ELF-1 (cell line): ENCODE results near the gene CROCC2.
"Not testable (repeated sequence)": the region's sequence is repeated elsewhere in the genome, so short reads cannot be mapped to it uniquely, and the experiment has no call there.

Experiments used
- DNase-seq: peaks from one replicate; pipeline ENCODE4 v3.0.0-alpha.2; 2016; ENCODE audit warnings: low read depth, low spot score

Gene CROCC2

DNA sequence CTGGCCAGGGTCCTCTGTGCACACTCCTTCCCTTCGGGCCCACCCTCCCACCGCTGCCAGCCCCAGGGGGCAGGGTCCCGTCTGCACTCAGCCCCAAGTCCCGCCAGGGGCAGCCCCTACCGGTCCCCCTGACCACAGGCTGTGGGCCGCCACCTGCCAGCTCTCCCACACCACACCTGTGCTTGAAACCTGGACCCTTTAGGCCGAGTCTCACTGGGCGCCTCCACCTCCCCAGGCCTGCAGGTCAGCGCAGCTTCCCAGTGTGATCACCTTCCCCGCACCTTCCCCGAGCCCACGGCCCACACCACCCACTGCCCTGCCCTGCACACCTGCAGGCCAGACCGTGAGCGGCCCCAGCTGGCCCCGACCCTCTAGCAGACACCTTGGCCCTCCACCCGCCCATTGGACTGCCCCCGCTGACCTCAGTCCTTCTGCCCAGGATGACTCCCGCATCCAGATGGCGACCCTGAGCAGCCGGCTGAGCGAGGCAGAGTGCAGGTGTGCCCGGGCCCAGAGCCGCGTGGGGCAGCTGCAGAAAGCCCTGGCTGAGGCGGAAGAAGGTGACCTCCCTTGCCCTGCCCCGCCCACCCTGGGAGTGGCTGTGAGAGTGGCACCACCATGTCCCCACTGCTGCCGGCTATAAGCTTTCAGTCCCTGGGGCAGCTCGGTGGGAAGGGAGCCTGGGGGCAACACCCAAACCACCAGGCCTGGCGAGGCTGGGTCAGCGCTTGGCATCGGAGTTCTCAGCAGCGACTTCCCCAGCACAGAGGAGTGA lies 61.0 kb downstream of the CROCC2 start:
- DNase-seq: no peak

DNA sequence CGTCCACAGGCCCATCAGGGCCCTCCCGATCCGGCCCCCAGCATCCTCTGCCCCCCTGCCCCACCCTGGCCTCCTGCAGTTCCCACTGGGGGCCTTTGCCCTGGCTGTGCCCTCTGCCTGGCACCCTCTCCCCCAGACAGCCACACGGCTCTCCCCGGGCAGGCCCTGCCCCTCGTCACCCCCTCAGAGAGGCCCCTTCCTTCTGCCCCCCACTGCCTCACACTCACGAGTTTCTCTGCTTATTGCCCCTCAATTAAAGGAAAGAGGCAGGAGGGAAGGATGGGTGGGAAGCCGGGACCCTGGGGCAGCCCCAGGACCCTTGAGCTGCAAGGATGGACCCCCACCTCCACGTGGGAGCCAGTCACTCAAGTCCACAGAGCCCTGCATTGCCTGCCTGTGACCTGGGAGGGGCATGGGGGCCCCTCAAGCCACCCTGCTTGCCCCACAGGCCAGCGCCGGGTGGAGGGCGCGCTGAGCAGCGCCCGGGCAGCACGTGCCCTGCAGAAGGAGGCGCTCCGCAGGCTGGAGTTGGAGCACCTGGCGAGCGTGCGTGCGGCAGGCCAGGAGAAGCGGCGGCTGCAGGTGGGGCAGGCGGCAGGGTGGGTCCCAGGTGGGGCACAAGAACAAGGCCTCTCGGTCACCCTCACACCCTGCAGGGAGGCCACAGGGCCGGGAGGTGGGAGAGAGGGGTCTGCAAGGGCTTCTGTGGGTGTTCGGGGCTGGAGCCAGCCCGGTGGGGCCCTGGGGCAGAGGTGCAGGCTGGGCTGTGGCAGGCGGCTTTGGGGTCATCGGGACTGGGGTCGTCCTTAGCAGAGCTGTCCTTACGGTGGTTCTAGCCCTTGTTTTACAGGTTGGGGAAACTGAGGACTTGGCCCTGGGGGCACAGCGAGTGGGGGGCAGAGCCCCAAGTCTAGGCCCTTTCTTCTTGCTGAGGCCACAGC lies 61.8 kb downstream of the CROCC2 start:
- DNase-seq: no peak

DNA sequence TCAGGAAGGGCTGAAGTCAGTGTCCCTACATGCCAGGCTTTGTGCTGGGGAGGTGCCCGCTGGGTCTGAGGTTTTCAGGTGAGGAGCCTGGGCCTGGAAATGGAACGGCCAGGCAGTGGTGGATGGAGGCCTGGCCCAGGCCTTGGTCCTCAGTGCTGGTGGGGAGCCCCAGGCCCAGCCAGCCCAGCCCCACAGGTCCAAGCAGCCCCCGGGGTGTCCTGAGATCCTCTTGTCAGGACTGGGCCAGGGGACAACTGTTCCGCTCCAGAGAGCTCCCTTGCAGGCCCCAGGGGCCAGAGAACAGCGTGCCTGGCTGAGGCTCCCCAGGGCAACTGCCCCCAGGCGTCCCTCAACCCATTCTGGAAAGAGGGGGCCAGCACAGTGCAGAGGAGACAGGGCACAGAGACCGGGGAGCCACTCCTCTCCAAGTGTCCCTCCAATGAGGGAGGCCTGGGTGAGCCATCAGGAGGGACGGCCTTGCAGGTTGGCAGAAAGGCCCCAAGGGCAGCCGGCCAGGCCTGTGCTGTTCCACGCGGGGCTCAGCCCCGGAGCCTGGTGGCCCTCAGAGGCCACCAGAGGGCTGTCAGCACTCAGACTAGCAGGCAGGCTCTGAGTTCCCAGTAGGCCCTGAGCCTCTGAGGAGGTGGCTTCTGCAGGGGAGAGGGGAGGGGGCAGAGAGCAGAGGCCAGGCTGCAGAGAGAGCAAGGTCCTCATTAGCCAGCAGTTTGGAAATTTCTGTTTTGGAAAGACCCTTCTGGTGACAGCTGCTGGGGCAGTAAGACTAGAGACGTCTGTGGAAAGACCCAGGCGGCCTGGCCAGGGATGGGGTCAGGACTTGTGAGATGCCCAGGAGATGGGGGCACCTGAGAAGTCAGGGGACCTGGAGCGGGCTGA lies 62.8 kb downstream of the CROCC2 start:
- no peak for DNase-seq

DNA sequence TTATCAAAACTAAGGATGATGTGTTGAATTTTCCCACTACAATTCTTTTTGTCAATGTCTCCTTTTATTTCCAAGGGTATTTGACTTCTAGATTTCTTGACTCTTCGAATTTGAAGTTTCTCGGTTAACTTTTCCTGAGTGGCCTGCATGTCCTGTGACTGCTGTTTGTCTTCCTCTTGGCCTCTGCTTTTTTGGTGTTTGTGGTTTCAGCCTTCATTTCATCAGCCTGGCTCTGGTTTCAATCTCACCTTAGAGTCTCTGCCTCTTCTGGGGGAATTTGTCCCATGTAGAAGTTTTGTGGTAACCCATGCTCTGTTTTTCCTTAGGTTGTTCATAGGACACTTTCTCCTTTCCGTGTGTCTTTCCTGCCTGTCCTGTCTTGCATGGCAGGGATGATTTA lies 64.0 kb downstream of the CROCC2 start:
- no peak for DNase-seq

DNA sequence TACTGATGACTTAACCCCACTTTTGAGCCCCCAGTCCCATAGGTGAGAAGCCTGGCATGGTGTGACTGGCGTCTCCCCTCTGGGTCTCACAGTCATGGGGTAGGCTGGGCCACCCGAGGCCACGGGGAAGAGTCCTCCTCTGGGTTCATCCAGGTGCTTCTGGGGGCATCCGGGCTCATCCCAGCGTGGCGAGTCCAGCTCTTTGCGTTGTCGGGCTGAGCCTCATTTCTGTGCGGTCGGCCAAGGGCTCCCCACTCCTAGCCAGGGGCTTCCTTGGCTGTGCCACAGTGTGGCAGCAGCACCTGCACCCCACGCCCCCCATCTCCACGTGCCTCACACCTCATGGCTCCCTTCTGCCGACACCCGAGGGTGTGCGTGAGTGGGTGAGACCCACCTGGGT lies 64.7 kb downstream of the CROCC2 start:
- no peak for DNase-seq

DNA sequence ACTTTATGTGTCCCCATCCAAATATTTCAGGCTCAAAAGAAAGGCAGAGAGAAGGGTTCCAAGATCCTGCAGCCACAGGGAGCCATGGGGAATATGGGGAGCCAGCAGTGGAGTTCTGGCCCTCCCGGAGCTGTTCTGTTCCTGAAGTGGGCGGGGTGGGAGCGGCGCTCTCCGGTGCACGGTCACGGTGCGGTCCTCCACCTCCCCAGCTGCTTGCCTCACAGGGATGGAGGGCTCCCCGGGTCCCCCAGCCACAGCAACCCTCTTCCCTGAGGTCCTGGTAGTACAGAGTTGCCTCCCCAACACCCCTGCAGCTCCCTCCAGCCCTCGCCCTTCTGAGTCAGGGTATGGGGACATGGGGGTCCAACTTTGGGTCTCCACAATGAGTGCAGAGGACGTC lies 66.1 kb downstream of the CROCC2 start:
- no peak for DNase-seq

DNA sequence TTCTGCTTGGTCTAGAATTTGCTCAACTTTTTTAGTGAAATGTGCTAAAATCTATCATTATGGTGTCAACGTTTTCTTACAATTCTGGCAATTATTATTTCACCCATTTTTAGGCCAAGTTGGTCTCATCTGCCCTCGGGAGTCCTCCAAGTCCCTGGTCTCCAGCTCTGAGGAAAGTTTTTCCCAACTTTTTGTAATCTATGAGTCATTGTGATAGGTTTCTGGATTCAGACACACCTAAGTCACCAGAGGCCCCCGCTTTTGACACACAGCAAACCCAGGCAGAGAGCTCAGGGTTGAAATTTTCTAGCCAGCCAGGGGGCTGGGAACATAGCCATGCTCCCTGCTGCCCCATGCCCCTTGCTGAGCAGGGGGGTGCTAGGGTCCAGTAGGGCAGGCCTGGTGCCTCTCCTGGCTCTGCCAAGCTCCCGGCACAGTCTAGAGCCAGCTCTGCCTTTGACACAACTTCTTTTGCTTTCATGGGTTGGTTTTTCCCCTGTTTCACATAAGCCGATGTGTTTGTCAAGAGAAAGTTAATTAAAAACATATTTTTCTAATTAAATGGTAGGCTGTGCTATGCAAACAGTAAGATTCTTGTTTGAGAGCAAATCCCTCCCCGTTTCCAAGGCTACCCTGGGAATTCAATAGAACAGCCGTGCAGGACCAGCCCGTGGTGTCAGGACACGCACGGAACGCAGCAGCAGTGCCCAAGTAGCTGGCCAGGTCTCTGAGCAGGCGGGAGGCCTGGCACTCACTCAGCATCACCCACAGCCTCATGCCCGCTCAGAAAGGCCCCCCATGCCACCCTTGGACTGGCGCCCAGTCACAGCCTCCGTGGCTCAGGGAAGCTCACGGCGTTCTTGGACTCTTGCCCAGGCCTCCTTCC lies 66.7 kb downstream of the CROCC2 start:
- no peak for DNase-seq

DNA sequence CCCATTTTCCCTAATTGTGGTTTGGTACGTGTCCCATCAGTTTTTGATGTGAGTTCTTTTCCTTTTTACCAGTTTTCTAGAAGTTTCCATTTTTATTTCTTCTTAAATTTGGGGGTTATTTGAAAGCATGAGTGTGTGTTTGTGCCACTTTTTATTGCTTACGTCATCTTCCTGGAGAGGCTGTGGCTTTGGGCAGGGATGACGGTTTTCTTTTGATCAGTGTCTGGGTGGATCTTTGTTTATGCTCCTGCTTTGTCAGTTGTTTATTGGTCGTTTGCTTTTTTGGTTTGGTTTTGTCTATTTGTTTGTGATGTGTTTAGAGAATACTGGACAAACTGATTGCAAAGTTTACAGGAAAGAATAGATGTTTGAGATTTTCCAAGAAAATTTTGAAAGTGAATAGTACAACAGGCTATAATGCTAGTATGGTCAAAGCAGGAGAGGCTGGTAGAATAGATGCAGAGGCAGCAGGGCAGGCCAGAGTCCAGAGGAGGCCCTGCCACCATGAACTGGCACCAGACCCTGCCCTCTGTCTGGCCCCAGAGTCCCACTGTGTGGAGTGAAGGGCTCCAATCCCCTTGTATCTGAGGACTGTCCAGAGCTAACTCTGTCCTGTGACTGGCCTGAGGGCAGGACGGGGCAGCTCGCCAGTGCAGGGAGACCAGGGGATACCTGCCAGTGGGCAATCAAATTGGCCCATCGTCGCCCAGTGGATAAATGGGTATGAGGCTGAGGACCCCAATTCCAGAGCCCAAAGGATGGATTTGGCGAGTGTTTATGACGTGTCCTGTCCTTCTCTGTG lies 68.8 kb downstream of the CROCC2 start:
- DNase-seq: no peak

DNA sequence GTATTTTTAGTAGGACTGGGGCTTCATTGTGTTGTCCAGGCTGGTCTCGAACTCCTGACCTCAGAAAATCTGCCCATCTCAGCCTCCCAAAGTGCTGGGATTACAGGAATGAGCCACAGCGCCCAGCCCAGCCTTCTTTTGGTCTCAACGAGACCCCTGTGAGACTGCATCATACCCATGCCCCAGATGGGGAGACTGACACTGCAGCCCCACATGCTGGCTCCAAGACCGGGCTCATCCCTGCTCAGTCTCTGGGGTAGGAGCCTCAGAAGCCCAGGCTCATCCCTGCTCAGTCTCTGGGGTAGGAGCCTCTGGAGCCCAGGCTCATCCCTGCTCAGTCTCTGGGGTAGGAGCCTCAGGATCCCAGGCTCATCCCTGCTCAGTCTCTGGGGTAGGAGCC lies 69.8 kb downstream of the CROCC2 start:
- not testable (repeated sequence) for DNase-seq

DNA sequence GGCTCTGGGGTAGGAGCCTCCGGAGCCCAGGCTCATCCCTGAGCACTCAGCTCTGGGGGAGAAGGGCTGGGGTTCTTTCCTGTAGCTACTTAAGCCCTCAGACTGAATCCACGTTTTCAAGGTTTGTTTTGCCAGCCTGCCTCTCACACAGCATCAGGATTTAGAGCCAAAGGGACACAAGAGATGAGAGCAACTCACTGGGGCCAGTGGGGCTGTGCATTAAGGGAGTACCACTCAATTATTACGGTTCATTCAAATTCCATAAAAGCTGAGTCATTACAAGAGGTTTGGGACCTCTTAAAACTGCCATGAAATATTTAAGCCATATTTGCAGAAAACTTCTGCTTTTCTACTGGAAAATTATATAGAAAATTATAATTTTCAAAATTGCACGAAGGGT lies 75.1 kb downstream of the CROCC2 start:
- DNase-seq: no peak

DNA sequence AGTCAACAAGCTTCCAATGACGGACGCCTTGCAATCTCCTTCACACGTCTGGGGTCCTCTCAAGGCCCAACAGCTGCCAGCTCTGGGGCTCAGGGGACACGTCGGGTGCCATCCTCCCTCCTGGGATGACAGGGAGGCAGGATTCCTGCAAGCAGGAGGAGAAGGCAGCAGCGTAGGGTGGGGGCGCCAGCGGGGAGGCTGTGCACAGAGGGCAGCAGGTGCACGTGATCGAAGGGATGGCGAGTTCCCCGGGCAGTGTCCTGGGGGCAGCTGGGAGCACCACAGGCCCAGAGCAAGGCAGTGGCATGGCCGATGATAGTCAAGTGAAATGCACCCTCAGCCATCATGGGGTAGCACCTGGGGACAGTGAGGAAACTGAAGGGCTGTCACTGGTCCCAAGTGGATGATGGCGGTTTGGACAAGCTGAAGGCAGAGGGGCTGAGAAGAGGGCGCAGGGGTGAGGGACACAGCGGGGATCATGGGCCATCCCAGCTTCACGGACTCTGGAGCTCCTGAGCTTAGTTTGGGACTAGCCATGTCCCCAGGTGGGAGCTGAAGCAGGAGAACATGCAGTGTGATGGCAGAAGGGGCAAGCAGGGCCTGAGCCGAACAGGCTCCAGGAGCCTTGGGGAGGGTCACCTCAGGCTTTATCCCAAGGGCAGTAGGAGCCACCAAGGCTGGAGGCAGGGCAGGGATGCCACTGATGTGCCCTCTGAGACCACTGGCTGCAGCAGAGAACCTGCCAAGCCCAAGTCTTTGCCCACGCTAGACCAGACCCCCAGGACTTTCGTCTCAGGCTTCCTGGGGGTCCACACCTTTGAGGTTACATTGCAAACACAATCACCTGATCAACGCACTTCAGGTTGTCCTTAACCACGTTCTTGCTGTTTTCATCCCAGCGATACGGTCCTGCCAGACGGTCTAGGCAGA lies 76.0 kb downstream of the CROCC2 start:
- DNase-seq: no peak

DNA sequence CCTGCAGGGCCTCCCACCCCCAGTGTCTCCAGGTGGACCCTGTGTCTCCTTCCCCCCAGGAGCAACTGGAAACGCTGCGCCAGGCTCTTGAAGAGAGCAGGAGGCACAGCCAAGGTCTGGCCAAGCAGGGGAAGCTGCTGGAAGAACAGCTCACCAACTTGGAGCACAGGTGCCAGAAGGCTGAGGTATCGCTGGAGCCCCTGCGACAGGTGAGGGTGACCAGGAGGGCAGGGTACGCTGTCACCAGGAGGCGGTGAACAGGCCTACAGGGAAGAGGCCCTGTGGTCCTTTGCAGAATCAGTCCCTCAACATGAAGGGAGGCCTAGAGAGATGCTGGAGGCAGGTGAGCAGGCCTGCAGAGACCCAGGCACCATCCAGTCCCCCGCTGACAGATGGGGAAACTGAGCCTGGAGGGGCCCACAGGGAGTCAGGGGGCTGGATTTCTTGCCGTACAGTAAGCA lies 76.7 kb downstream of the CROCC2 start:
- no peak for DNase-seq

DNA sequence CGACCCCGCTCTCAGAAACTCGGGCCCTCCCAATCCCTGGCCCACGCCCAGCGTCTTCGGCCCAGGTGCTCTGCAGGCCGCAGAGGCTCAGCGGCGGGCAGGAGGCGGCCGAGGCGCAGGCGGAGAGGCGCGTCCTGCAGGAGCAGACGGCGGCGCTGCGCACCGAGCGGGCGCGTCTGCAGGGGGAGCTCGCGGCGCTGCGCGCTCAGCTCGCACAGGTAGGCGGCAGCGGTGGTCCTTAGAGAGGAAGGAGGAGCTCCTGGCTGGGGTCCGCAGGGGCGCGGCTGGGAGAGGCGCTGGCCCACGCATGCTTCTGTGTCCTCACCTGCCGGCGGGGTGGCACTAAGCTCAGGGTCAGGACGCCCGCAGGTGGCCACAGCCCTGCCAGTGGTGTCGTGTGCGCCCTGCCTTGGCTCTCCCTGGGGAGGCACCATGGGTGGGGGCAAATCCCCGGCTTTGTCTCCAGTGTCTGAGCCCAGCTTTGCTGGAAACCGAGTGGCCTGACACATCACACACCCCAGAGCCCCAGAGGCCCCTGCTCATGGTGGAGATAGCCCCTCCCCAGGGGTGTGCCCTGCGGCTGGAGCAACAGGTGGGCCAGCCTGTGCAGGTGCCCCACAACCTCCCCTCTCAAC lies 77.3 kb downstream of the CROCC2 start:
- peak; percentile 87 for DNase-seq

DNA sequence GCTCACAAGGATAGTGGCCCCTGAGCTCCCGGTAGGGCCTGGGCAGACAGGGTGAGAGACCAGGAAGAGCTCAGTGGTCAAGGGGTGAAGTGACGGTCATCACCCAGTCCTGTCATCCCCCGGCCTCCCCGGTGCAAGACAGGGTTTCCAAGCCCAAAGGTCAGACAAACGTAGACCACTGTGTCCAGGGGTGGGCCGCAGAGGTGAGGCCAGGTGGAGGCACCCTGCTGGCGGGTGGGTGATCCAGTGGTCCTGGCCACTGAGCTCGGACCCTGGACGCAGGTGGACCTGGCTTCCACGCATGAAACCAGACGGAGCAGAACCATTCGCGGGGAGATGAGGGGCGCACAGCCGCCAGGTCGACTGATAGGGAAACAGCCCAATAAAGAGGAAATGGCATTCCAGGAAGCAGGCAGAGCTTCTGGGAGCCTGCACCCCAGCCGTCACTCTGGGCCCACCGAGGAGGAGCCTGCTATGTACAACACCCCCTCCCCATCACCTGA lies 77.9 kb downstream of the CROCC2 start:
- DNase-seq: no peak

DNA sequence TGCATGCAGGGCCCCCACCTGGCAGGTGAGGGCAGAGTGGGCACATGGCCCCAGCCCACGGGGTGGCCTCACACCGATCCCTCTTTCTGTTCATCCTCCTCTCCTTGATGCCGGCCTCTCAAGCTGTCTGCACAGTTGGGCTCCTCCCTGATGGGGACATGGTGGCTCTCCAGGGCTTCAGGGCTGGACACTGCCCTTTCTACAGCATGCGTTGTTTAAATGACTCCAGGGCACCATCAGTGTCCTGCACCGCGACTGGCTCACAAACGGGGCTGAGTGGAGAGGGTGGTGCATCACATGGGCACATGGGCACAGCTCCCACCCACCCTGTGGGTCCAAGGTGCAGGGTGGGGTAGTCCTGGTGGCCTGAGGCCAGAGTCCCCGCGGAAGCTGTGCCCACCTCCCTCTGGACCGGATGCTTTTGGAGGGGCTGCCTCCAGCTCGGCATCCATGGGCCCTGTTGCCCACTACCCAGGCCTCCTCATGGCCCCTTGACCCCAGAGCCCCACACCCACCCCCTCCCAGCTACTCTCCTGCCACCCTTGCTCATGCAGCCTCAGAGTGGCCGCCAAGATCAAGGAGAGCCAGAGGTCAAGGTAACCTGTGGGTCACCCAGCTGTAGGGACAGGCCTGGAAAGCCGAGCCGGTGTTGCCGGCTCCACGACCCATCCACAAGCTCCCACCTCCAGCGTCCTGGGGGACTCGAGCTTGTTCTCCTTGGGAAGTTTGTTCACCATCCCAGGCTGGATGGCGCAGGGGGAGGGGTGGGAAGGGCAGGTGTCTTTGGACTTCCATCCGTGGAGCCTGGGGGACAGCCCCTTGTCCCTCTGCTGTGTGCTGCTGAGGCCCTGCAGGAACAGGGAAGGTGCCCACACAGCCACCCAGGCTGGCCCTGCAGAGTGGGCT lies 80.0 kb downstream of the CROCC2 start:
- DNase-seq: no peak

DNA sequence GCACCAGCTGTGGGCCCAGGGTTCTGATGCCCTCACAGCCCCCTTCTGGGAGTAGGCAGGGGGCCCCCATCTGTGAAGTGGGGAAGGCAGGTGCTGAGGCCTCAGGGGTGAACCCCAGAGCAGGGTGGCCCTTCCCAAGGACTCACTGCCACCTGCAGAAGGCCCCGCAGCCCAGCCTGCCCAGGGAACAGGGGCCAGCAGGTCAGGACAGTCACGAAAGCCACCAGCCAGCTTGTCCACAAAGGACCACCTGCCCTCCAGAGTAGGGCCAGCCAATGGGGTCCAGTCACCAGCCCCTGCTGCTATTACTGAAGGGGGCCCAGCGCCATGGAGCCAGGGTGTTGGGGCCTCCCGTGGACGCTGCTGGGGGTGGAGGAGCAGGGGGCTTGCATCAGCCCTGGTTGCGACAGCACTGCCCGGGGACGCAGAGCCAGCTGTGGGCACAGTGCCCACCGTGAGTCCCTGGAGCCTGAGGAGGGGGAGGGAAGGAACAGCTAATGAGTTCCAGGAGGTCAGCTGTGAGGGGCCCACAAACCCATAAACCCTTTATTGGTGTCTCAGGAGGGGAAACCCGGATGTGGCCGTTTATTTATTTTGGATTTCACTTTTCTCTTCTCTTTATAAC lies 80.8 kb downstream of the CROCC2 start:
- no peak for DNase-seq

DNA sequence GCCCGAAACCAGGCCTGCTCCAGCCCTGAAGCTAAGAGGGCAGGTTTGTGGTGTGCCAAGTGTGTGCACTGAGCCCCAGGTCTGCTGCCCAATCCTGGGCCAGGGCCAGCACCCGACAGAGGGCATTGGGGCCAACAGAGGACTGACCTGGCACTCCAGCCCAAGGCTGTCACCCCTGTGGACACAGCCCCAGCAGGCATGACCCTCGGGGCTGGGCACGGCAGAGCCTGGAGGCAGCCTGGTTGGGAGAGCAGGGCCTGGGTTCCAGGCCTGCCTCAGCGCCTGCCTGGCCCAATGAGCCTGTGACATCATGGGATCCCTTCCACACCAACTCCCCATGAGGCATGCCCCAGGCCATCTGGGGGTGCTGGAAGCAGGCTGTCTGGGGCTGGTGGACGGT lies 81.5 kb downstream of the CROCC2 start:
- DNase-seq: no peak
